AG09309 (cell line): Measurements from ENCODE around the gene SEC22A.
A peak's percentile ranks its signal among the peaks of the same experiment; 100 is the strongest.

ENCODE experiments used
- DNase-seq: peaks from one replicate; pipeline ENCODE4 v3.0.0-alpha.2; 2010; ENCODE audit warnings: low read depth
- H3K4me3 ChIP-seq: 2 replicates; pipeline ENCODE4 v1.5.1; 2011; ENCODE audit warnings: mild to moderate bottlenecking, low read depth, low read length, moderate library complexity; ENCODE audit not compliant: control insufficient read depth
- TF ChIP-seq, protein P1 (sequence below): IDR thresholded peaks from 2 replicates; pipeline ENCODE4 v1.5.1; 2011; ENCODE audit warnings: mild to moderate bottlenecking, low read depth, low read length, inconsistent platforms; ENCODE audit not compliant: insufficient read depth, control insufficient read depth; ENCODE audit errors: missing control alignments

The SEC22A gene

DNA sequence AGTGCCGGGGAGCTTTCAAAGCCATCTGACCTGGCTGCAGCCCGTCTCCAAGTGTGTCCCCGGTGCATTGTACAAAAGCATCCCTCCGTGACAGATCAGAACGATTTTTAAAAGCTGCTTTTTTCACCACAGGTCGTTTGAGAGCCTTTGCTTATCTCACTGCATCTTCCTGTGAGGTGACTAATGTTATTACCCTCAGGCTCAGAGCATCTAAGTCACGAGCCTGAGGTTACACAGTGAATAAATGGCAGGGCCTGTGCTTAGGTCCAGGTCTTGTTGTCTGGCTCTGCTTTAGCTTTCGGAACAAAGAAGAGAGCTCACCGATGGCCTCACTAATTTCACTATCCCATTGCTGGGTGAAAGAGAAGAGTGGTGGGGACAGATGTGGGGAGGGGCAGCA is 83.3 kb downstream of the SEC22A start:
- no peak for DNase-seq
- TF ChIP-seq, protein P1, sequence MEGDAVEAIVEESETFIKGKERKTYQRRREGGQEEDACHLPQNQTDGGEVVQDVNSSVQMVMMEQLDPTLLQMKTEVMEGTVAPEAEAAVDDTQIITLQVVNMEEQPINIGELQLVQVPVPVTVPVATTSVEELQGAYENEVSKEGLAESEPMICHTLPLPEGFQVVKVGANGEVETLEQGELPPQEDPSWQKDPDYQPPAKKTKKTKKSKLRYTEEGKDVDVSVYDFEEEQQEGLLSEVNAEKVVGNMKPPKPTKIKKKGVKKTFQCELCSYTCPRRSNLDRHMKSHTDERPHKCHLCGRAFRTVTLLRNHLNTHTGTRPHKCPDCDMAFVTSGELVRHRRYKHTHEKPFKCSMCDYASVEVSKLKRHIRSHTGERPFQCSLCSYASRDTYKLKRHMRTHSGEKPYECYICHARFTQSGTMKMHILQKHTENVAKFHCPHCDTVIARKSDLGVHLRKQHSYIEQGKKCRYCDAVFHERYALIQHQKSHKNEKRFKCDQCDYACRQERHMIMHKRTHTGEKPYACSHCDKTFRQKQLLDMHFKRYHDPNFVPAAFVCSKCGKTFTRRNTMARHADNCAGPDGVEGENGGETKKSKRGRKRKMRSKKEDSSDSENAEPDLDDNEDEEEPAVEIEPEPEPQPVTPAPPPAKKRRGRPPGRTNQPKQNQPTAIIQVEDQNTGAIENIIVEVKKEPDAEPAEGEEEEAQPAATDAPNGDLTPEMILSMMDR, result no peak
- no peak overlapping the region for H3K4me3 ChIP-seq

DNA sequence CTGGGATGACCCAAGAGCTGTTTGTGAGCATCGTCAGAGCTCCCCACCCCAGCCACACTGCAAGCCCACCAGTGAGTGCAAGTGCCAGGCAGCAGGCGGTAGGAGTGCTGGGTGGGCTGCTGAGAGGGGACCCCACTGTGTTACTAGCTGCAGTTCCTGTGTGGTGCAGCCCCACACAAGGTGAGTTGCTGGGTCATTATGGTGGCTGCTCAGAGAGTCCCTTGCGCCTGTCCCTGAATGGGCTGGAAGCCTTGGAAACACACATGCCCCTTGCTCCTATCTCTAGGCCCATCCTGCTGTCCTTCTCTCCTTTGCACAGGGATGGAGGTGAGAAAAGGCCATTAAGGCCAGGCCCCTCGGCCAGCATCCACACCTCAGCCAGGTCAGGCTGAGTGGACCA is 83.7 kb downstream of the SEC22A start:
- no peak overlapping the region for H3K4me3 ChIP-seq
- DNase-seq, result no peak
- TF ChIP-seq, protein P1, result no peak

DNA sequence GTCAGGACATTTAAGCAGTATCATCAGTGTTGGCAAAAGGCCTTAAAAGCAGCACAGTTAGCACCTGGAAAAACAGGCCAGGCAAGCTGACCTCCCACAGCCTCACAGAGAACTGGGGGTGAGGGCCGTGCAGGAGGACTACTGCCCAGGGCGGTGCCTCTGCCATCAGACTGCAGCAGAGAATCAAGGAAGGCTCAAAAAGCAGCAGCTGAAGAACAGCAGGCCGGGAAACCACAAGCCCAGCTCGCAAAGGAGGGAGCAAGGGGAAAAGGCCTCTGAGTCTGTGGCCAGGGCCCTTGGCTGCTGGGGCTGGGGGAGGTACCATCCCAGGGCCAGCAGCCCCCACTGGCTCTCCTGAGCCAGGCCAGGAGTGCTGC is 84.2 kb downstream of the SEC22A start:
- DNase-seq, result no peak
- no peak overlapping the region for H3K4me3 ChIP-seq
- TF ChIP-seq, protein P1, result no peak

DNA sequence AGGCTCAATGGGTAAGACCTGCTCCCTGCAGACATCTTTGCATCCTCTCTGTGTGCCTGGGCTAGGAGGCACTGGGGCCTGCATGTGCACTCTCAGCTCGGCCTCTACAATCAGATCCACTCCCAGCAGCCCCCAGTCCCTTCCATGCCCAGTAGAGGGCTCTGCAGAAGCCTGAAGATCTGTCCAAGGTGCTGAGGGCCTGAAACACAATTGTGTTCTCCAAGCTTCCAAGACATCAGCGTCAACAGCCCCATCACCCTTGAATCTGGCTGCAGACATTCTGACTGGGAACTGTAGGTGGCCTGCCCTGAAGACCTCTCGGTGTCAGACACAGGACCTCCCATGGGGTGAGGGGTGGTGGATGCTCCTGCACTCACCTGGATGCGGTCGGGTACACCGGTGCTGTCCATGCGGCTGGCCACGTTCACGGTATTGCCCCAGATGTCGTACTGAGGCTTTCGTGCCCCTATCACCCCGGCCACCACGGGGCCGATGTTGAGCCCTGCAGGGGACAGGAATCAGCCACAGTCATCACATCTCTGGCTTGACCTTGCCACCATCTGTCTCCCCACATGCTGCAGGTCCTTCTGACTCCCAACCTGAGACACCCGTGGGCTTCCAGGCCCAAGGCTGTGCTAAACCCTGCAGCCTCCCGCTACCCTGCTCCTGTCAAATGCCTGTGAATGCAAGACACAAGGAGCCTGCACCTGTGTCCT is 84.7 kb downstream of the SEC22A start:
- TF ChIP-seq, protein P1, result peak; percentile 96
- no peak overlapping the region for H3K4me3 ChIP-seq
- no peak for DNase-seq

DNA sequence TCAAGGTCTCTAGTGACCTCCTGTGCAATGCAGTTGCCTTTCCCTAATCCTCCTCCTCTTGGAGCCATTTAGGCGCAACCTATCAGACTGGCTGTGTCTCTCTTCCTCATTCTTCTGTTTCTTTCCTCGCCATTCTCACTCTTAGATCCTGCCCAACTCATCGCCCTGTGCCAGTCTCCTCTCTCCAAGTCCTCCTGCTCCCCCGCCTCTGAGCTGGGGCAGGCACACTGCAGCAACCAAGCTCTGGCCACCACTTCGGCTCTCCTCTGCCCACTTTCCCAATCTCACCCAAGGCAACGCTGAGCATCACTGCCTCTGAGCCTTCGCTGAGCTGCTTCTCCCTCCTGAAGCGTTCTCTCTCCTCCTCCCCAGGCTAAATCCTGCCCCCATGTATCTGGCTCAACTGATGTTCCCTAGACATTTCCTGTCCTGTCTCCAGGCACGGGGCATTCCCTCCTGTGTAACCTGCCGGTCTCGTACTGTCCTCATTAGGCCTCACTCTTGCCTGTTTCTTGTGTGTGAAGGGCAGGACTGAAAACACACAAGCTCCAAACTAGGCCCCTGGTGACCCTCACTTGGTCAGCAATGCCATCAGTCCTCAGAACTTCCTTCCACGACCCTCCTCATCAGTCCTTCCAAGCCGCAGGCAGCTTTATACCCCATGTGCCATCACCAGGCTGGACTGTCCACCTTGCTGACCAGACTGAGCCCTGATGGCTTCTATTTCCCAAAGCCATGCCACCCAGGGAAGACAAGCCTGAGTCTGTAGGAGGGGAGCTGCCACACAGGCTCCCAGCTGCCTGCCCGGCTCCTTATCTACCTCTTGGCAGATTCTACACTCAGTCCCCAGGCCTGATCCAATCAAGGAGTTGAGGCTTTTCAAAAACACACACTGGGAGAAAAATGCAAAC is 85.6 kb downstream of the SEC22A start:
- no peak overlapping the region for H3K4me3 ChIP-seq
- DNase-seq, result no peak
- TF ChIP-seq, protein P1, result no peak

DNA sequence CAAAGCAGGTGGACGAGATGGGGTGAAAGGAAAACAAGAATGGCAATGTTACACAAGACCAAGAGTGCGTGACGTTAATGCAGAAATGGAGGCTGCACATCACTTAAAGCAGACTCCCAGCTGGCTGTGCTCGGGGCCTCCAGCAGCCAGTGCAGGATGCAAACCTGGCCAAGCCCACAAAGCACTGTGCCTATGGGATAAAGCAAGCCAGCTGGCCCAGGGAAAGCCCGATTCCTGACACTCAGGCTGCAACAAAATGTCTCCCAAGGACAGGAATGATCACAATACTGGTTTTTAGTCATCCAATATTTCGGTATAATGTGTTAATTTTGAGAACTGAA is 86.2 kb downstream of the SEC22A start:
- TF ChIP-seq, protein P1, result no peak
- H3K4me3 ChIP-seq, result no peak overlapping the region
- DNase-seq, result no peak
